ENCODE data around the gene CPNE4.
"Not testable (repeated sequence)": the region's sequence is repeated elsewhere in the genome, so short reads cannot be mapped to it uniquely, and the experiment has no call there.

CPNE4 gene

GRCh38 chr3:131957511-131957910 is 77.3 kb downstream of the CPNE4 start:
- peak; percentile 20 for DNase-seq

DNA sequence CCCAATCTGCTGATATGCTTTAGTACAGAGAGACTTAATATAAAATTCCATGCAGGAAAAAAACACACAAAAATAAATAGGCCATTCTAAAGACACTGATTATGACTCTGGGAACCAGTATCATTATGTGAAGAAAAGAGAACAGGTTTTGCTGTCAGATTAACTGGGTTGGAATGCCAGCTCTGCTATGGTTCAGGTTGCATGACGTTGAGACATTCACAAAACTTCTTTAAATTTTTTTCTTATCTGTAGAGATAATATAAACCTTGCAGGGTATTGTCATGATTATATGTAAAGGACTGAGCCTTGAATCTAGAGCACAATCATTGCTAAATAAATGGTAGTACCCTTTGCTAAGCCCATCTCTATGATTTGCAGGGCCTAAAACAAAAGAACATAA is 86.0 kb downstream of the CPNE4 start:
- DNase-seq, result no peak

GRCh38 chr3:131944676-131945075 is 90.1 kb downstream of the CPNE4 start:
- DNase-seq, result no peak

DNA sequence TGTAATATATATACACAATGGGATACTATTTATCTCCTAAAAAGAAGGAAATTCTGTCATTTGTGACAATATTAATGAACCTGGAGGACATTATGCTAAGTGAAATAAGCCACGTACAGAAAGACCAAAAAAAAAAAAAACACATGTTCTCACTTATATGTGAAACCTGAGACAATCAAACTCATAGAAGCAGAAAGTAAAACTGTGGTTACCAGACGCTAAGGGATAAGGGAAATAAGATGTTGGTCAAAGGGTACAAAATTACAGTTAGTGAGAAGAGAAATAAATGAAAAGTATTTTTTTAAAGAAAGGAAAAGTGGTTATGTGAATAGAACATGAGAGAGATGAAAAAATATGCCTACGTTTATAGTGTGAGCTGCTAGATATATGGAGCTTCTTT is 101.1 kb downstream of the CPNE4 start:
- DNase-seq, result peak; percentile 18

DNA sequence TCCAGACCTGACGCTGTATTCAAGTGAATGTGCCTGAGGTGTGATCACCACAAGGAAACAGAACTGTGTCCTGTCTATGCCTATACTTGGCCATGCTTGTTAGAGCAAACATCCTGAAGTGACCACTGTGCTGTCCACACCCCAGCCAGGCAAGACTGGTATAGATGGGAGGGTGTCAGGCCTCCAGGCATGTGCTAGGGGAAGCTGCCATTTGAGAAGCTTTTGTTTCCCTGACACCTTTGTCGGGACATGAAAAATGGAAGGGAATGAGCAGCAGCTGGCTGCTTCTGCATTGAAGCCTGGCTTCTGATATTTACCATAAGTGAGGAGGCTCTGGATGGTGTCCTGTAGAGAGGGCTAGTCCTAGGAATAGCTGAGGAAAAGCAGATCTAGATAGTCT is 106.2 kb downstream of the CPNE4 start:
- no peak for DNase-seq

DNA sequence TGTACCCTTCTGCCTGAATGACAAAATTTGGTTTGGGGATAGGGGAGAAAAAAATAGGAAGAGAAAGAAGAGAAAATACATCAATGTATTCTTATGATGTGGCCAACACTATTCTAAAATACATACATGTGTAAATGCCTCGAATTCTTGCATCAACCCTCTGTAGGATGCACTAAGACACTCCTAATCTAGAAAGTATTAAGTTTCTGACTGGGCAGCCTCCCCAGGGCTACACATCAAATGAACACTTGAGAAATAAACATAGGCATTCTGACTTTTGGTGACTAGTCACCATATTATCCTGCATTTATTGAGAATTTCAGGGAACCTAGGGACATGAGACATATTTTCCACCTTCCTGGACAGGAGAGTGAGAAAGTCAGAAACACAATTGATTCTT is 109.2 kb downstream of the CPNE4 start:
- peak; percentile 62 for DNase-seq

DNA sequence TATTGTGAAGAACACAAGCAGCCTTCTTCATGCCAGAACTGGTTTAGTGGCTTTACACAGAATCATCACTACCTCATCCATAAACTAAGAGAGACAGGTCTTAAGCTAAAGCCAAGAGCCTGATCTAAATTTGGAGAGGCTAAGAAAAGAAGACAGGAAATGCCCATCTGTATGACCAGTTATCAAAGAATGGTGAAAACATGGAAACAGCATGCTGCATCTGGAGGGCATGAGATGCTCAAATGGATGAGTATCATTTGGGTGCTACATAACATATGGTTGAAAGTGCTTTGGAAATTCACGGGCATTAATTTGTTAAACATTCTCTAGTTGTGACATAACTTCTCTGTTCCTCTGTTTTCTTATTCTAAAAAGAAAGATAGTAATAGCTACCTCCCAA is 112.5 kb downstream of the CPNE4 start:
- DNase-seq, result peak; percentile 47

- DNase-seq, result peak; percentile 44
Observed at GRCh38 chr3:131917006-131917405, 117.8 kb downstream of the CPNE4 start.

DNA sequence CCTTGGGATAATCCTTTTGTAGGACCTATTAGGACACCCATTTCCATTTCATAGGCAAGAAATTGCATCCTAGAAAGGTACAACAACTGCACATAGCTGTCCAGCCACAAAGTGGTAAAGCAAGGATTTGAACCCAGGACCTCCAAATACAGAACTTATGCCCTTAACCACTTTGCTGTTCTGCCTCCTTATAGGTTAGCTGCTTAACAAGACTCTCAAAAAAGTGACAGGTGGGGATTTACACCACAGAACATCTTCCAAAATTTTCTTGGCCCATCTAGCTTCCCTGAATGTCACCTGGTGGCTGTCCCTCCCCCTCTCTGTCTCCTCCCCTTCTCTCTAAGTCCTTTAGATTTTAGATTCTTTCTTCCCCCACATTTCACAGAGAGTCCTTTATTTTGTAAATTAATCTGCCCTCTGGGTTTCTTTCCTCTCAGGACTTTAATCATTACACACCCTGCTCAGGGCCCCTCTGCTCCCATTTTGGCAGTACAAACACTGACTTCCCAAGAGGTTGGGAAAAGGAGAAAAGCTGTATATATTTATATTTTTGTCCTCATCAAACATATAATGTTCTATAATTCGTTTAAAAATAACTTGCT is 120.6 kb downstream of the CPNE4 start:
- no peak for DNase-seq

- no peak for DNase-seq
Observed at GRCh38 chr3:131912255-131912654, 122.6 kb downstream of the CPNE4 start.

- peak; percentile 24 for DNase-seq
Observed at GRCh38 chr3:131907796-131908195, 127.0 kb downstream of the CPNE4 start.

DNA sequence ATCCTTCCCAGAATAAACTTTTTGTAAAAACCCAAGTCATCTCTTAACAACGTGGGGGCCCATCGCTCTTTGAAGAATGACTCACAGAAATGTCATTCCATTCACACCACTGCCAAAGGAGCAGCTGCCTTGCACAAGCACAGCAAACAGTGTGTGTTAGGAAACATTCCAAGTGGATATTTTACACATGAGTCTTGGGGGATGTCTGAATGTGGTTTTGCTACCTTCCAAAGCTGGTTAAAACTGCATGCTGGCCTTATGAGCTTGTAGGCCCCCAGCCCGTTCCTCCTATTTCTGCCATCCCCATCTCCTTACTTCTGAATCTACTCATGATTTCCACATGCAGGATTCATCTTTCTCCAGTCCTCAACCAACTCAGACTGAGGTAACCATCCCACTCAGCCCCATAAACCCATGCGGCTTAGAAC is 130.8 kb downstream of the CPNE4 start:
- peak; percentile 99 for DNase-seq

DNA sequence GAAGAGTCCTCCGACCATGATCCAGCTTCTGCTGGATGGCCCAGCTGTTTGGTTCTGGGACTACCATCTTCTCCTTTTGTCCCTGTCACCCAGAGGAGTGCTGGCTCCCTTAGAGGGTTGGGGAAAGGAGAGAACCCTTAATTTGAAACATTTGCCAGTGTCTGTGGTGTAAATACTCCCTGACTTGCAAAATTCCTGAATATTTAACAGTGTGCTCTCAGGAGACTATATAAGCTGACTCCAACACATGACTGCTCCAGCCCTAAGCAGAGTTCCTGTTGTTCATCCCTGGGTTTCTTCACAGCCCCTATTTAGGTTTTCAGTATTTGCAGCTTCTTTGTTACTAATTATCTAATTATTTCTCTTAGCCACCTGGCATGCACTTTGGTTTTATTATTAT is 133.1 kb downstream of the CPNE4 start:
- peak; percentile 62 for DNase-seq

DNA sequence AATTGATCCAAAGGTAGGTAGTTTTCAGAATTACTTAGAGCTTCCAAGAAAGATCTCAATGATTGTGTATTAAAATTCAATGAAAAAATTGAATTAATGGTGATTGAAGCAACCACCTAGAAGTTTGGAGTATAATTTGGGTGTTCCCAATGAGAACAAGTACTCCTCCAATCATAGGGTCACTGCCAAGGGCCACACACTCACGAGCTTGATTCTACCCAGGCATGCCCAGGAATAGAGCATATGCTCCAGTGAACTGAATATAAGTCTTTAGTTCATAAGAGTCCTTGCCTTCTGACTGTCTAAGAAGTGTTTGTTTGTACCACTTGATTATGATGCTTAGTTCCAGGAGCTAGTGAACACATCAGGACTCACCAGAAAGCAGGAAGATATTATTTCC is 133.9 kb downstream of the CPNE4 start:
- DNase-seq, result no peak

DNA sequence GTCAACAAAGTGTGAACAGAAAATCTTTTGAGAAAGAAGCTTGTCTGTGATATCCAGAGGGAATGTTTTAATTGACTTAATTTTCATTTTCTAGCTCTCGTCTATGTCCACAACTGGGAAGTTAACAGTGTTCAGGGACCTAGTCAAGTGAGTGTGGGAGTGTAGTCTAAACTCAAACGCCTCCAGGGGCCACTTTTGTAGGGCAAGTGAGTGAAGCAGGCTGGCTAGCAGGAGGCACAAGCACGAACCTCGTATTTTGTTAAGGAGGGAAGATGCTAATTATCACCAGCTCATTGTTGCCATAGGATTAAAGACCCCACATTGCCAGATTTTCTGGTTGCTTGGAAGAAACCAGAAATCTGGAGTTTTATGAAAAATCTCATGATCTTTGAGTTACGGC is 135.8 kb downstream of the CPNE4 start:
- no peak for DNase-seq

GRCh38 chr3:131898346-131898745 is 136.5 kb downstream of the CPNE4 start:
- no peak for DNase-seq

DNA sequence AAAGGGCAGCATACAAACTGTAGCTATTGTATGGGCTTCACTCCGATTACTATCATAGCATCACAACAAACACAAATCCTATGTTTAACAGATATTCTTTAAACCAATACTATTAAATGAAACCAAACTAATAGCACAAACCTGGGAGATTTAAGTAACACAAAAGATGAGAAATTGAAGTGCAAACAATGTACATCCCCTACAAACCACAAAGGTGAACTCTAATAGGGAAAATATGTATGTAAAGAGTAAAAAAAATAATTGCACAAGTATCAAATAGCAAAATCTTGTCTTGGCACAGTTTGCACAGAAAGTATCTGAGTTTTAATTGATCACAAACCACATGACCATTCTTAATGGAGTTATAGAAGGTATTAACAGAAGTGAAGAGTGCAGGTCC is 138.5 kb downstream of the CPNE4 start:
- no peak for DNase-seq

- no peak for DNase-seq
Observed at GRCh38 chr3:131895766-131896165, 139.0 kb downstream of the CPNE4 start.

DNA sequence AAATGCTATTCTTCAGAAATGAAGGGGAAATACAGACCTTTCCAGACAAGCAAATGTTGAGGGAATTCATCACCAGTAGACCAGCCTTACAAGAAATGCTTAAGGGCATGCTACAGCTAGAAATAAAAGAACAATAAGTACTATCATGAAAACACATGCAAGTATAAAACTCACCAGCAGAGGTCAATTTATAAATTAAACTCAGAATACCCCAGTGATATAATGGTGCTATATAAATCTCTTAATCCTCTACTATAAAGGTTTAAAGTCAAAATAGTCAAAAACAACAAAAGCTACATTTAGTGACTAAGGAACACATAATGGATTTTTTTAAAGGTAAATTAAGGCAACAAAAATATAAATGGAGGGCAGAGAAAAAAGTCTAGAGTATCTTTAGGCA is 142.5 kb downstream of the CPNE4 start:
- DNase-seq, result no peak

DNA sequence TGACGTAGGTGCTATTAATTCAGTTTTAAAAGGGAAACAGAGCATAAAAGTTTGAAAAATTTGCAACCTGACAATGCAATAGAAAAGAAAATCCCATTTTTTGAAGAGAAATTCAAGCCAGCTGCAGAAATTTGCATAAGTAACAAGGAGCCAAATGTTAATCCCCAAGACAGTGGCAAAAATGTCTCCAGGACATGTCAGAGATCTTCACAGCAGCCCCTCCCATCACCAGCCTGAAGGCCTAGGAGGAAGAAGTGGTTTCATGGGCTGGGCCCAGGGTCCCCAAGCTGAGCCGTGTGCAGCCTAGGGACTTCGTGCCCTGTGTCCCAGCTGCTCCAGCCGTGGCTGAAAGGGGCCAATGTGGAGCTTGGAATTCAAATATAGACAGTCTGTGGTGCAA is 148.9 kb downstream of the CPNE4 start:
- DNase-seq, result not testable (repeated sequence)

- no peak for DNase-seq
Observed at GRCh38 chr3:131883711-131884407, 151.0 kb downstream of the CPNE4 start.

DNA sequence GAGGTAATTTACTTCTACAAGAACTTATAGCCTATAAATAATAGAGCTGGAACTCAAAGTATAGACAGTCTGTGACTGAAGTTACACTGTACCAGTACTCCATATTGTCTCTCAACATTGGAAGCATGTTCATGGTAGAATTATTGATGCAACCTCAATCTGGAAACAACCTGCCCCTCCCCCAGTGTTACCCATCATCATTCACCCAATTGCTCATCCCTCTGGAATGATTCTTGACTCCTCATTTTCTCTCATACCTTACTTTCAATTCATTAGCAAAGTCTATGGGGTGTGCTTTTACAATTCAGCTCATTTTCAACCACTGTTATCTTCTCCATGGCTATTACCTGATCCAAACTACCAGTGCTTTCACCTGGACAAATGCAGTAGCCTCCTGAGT is 151.7 kb downstream of the CPNE4 start:
- DNase-seq, result peak; percentile 5

DNA sequence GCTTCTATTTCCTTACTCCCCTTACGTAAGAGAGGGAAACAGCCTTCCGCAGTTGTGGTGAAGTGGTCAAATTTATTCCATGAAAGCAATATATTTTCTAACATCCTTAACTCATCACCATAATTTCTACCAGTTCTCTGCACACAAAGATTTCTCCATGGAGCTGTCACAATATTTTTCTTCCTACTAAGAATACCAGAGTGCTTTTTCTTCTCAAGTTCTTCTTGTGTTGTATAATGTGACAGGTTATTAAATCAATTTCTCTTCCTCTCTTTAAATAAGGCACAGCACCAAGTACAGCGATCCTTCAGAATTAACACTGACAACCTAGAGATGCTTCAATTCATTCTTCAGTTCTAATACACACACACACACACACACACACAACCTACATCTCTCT is 153.0 kb downstream of the CPNE4 start:
- DNase-seq, result no peak

DNA sequence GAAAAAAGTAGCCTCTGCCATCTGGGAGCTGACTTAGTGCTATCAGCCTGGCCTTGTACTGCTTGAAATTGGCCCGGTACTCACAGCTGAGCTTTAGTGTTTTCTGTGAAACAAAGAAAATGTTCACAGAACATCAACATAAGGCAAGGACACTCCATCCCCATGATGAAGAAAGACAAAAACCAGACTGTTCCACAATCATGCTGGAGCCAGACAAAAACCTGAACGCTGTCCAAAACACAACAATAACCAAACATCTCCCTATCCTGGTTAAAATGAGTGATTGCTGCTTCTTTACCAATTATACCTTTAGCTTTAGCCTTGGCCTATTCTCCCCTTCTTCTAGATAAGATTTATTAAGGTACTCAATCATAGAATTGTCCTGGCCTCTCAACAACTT is 153.9 kb downstream of the CPNE4 start:
- DNase-seq, result peak; percentile 11

- no peak for DNase-seq
Observed at GRCh38 chr3:131868203-131868602, 166.6 kb downstream of the CPNE4 start.

Data from fibroblast of upper back skin (primary cell).